GM23338 (cell line): ENCODE data around the gene ZNF594. TPM values are rescaled to one million over a fixed set of nuclear protein-coding genes. Genes with fewer than 3 reads are reported as not detected.

Source experiments
- ATAC-seq: fragments of 200-7000 bp; cut with Tn5 transposase; 3 replicates; pipeline ENCODE4 v1.9.1; 2020
- DNase-seq: peaks from one replicate; pipeline ENCODE4 v3.0.0-alpha.2; 2015; ENCODE audit warnings: low spot score
- H2AFZ ChIP-seq: fragments of 200-600 bp; sonication (generic); 2 replicates; pipeline ENCODE4 v1.8.0; 2016; ENCODE audit warnings: antibody characterized with exemption, mild to moderate bottlenecking, moderate library complexity
- H3F3A ChIP-seq: fragments of 200-600 bp; sonication (generic); replicated peaks from 2 replicates; pipeline ENCODE4 v1.8.0; 2017; ENCODE audit warnings: antibody characterized with exemption, mixed run types, low read depth
- H3K27ac ChIP-seq: fragments of 200-600 bp; sonication (generic); 2 replicates; pipeline ENCODE4 v1.6.1; 2016; ENCODE audit warnings: low read depth
- H3K27me3 ChIP-seq: fragments of 200-600 bp; sonication (generic); 2 replicates; pipeline ENCODE4 v1.8.0; 2016; ENCODE audit warnings: mild to moderate bottlenecking, mixed run types, moderate library complexity; ENCODE audit not compliant: insufficient read depth
- H3K36me3 ChIP-seq: fragments of 200-600 bp; sonication (generic); 2 replicates; pipeline ENCODE4 v1.8.0; 2016; ENCODE audit warnings: mild to moderate bottlenecking; ENCODE audit not compliant: insufficient read depth
- H3K4me1 ChIP-seq: fragments of 200-600 bp; sonication (generic); 2 replicates; pipeline ENCODE4 v1.8.0; 2016; ENCODE audit warnings: mild to moderate bottlenecking, moderate library complexity; ENCODE audit not compliant: insufficient read depth
- H3K4me2 ChIP-seq: fragments of 200-600 bp; sonication (generic); 2 replicates; pipeline ENCODE4 v1.7.1; 2017; ENCODE audit warnings: mixed run types
- H3K4me3 ChIP-seq: fragments of 200-600 bp; sonication (generic); 2 replicates; pipeline ENCODE4 v1.6.1; 2016; ENCODE audit warnings: mixed run types
- H3K79me2 ChIP-seq: fragments of 200-600 bp; sonication (generic); replicated peaks from 2 replicates; pipeline ENCODE4 v1.8.0; 2017; ENCODE audit warnings: mild to moderate bottlenecking; ENCODE audit not compliant: insufficient read depth
- H3K9me2 ChIP-seq: fragments of 200-600 bp; sonication (generic); 2 replicates; pipeline ENCODE4 v1.8.0; 2017; ENCODE audit not compliant: insufficient read depth
- H4K20me1 ChIP-seq: fragments of 200-600 bp; sonication (generic); replicated peaks from 2 replicates; pipeline ENCODE4 v1.8.0; 2017; ENCODE audit warnings: mild to moderate bottlenecking; ENCODE audit not compliant: insufficient read depth
- H3K27ac Mint-ChIP-seq: 2 replicates; pipeline ENCODE4 v1.8.0; 2020; ENCODE audit warnings: inconsistent platforms, mild to moderate bottlenecking, moderate library complexity, mixed read lengths
- H3K27me3 Mint-ChIP-seq: 3 replicates; pipeline ENCODE4 v1.8.0; 2022; ENCODE audit warnings: low read depth, mild to moderate bottlenecking, moderate library complexity, mixed read lengths, inconsistent platforms; ENCODE audit not compliant: insufficient read depth, poor library complexity
- H3K36me3 Mint-ChIP-seq: 3 replicates; pipeline ENCODE4 v1.8.0; 2021; ENCODE audit warnings: low read depth, mild to moderate bottlenecking, inconsistent platforms, moderate library complexity, mixed read lengths
- H3K4me1 Mint-ChIP-seq: 3 replicates; pipeline ENCODE4 v1.8.0; 2020; ENCODE audit warnings: mild to moderate bottlenecking, inconsistent platforms, mixed read lengths
- H3K4me3 Mint-ChIP-seq: 3 replicates; pipeline ENCODE4 v1.8.0; 2021; ENCODE audit warnings: moderate library complexity, mild to moderate bottlenecking, inconsistent platforms, mixed read lengths
- H3K9me3 Mint-ChIP-seq: 3 replicates; pipeline ENCODE4 v1.8.0; 2020; ENCODE audit warnings: moderate library complexity, mild to moderate bottlenecking, inconsistent platforms, mixed read lengths
- CREB1 ChIP-seq: fragments of 250-450 bp; sonication (Bioruptor Pico); IDR thresholded peaks from 2 replicates; pipeline ENCODE4 v1.5.0; 2020; ENCODE audit warnings: low read depth, mild to moderate bottlenecking, moderate library complexity
- ETS1 ChIP-seq: IDR thresholded peaks from 2 replicates; pipeline ENCODE4 v1.6.1; 2016; ENCODE audit warnings: antibody characterized with exemption
- EZH2 ChIP-seq: fragments of 200-600 bp; sonication (generic); IDR thresholded peaks from one replicate; pipeline ENCODE4 v1.8.0; 2017; ENCODE audit warnings: antibody characterized with exemption, mild to moderate bottlenecking, low read depth; ENCODE audit not compliant: unreplicated experiment
- EZH2phosphoT487 ChIP-seq: fragments of 200-600 bp; sonication (generic); IDR thresholded peaks from one replicate; pipeline ENCODE4 v1.8.1; 2018; ENCODE audit warnings: antibody characterized with exemption; ENCODE audit not compliant: unreplicated experiment
- JUNB ChIP-seq: IDR thresholded peaks from one replicate; pipeline ENCODE4 v1.6.1; 2016; ENCODE audit warnings: antibody characterized with exemption; ENCODE audit not compliant: unreplicated experiment
- NANOG ChIP-seq: IDR thresholded peaks from 2 replicates; pipeline ENCODE4 v1.6.1; 2016; ENCODE audit warnings: antibody characterized with exemption, borderline replicate concordance
- POLR2AphosphoS5 ChIP-seq: IDR thresholded peaks from 2 replicates; pipeline ENCODE4 v1.6.1; 2016; ENCODE audit warnings: antibody characterized with exemption, low read depth
- REST ChIP-seq: IDR thresholded peaks from one replicate; pipeline ENCODE4 v1.6.1; 2018; ENCODE audit warnings: antibody characterized with exemption; ENCODE audit not compliant: unreplicated experiment
- STAT1 ChIP-seq: IDR thresholded peaks from one replicate; pipeline ENCODE4 v1.6.1; 2016; ENCODE audit warnings: antibody characterized with exemption; ENCODE audit not compliant: unreplicated experiment
- ZNF114 ChIP-seq: fragments of 250-450 bp; sonication (Bioruptor Pico); IDR thresholded peaks from 2 replicates; pipeline ENCODE4 v1.5.0; 2020; ENCODE audit warnings: mild to moderate bottlenecking, moderate library complexity
- ZNF331 ChIP-seq: fragments of 250-450 bp; sonication (Bioruptor Pico); IDR thresholded peaks from 2 replicates; pipeline ENCODE4 v1.5.0; 2020; ENCODE audit warnings: low read depth, mild to moderate bottlenecking, moderate library complexity
- ZNF462 ChIP-seq: fragments of 250-450 bp; sonication (Bioruptor Pico); IDR thresholded peaks from 2 replicates; pipeline ENCODE4 v1.5.0; 2020; ENCODE audit warnings: mild to moderate bottlenecking, moderate library complexity
- polyA plus RNA-seq: library from polyadenylated mRNA; unstranded; fragments of >200 nt; fragmentation: Nextera tagmentation; extraction: Ambion mirVana; gene quantifications from 2 replicates; pipeline ENCODE4 v1.2.1, GENCODE V29; 2016
- total RNA-seq: library from RNA; depleted of rRNA; stranded (reverse); fragments of >200 nt; shearing (Covaris generic); gene quantifications from 2 replicates; pipeline ENCODE4 v1.2.3, GENCODE V29; 2014

Gene ZNF594
- total and polyA plus RNA-seq, 2 experiments from 2014 or later, result 7.0 to 15.6 TPM

GRCh38 chr17:5201011-5201410 lies 9.3 kb upstream of the ZNF594 start (continued):
- TF ChIP-seq ETS1 (no peak), CREB1 (CRISPR knock-in tag) (no peak), STAT1 (no peak), ZNF331 (no peak), NANOG (no peak), ZNF114 (no peak)

GRCh38 chr17:5200360-5200759 lies 8.7 kb upstream of the ZNF594 start:
- H3K4me3 ChIP-seq, result no peak overlapping the region
- no peaks in the 10 kb centered on the region for H3F3A ChIP-seq
- no peaks in the 10 kb centered on the region; the same call in 2 of the 3 replicates for H3K4me1 Mint-ChIP-seq
- no peaks in the 10 kb centered on the region for H3K36me3 Mint-ChIP-seq
- no peaks in the 10 kb centered on the region for H3K27me3 ChIP-seq
- peaks cover 5% of the 10 kb centered on the region for H3K9me3 Mint-ChIP-seq
- H3K4me3 Mint-ChIP-seq, result no peak overlapping the region
- no peak overlapping the region for H2AFZ ChIP-seq
- no peaks in the 10 kb centered on the region for H3K9me2 ChIP-seq
- H3K27ac Mint-ChIP-seq, result no peak overlapping the region
- no peaks in the 10 kb centered on the region for H4K20me1 ChIP-seq
- H3K4me2 ChIP-seq, result no peak overlapping the region
- peaks cover 3% of the 10 kb centered on the region for H3K27me3 Mint-ChIP-seq
- no peaks in the 10 kb centered on the region for H3K36me3 ChIP-seq
- no peaks in the 10 kb centered on the region for H3K4me1 ChIP-seq
- no peaks in the 10 kb centered on the region for H3K79me2 ChIP-seq
- no peak for DNase-seq
- no peak overlapping the region for H3K27ac ChIP-seq
- no peak for ATAC-seq
- TF ChIP-seq JUNB (no peak), ETS1 (no peak), EZH2 (no peak), ZNF331 (no peak), ZNF114 (no peak), EZH2phosphoT487 (no peak), REST (no peak), NANOG (no peak), ZNF462 (no peak), STAT1 (no peak), POLR2AphosphoS5 (no peak), CREB1 (CRISPR knock-in tag) (no peak)
